WTC11 (cell line): ENCODE data around the gene PEX10.

ENCODE experiments used
- ATF1 ChIP-seq: sonication (generic); formaldehyde crosslinking; IDR thresholded peaks from 2 replicates; pipeline ENCODE4 v1.8.1; 2023; ENCODE audit warnings: mild to moderate bottlenecking, moderate library complexity, missing genetic modification reagents
- CDX4 ChIP-seq: fragments of 250-450 bp; sonication (Bioruptor Pico); IDR thresholded peaks from 2 replicates; pipeline ENCODE4 v1.9.0; 2021; ENCODE audit warnings: moderate library complexity, mild to moderate bottlenecking, inconsistent platforms, borderline replicate concordance
- CREB1 ChIP-seq: sonication (generic); formaldehyde crosslinking; IDR thresholded peaks from 2 replicates; pipeline ENCODE4 v1.8.0; 2023; ENCODE audit warnings: mild to moderate bottlenecking, missing genetic modification reagents
- CTCF ChIP-seq: fragments of 200-600 bp; IDR thresholded peaks from 2 replicates; pipeline ENCODE4 v1.8.0; 2022; ENCODE audit warnings: antibody characterized with exemption
- E2F1 ChIP-seq: sonication (generic); formaldehyde crosslinking; IDR thresholded peaks from 2 replicates; pipeline ENCODE4 v1.8.0; 2022; ENCODE audit warnings: mild to moderate bottlenecking, missing genetic modification reagents
- GABPB1 ChIP-seq: sonication (generic); formaldehyde crosslinking; IDR thresholded peaks from 2 replicates; pipeline ENCODE4 v1.8.1; 2023; ENCODE audit warnings: mild to moderate bottlenecking, missing genetic modification reagents
- IRF1 ChIP-seq: sonication (generic); formaldehyde crosslinking; IDR thresholded peaks from 2 replicates; pipeline ENCODE4 v1.8.0; 2023; ENCODE audit warnings: missing genetic modification reagents
- NFE2L1 ChIP-seq: sonication (generic); formaldehyde crosslinking; IDR thresholded peaks from 2 replicates; pipeline ENCODE4 v1.8.1; 2023; ENCODE audit warnings: missing genetic modification reagents
- NR3C1 ChIP-seq: sonication (generic); formaldehyde crosslinking; conservative IDR thresholded peaks from 2 replicates; pipeline ENCODE4 v1.8.1; 2023; ENCODE audit warnings: low read depth, mild to moderate bottlenecking, missing genetic modification reagents
- RELA ChIP-seq: sonication (generic); formaldehyde crosslinking; IDR thresholded peaks from 2 replicates; pipeline ENCODE4 v1.8.1; 2022; ENCODE audit warnings: missing genetic modification reagents, mild to moderate bottlenecking, borderline replicate concordance
- TCF7 ChIP-seq: sonication (generic); formaldehyde crosslinking; IDR thresholded peaks from 2 replicates; pipeline ENCODE4 v1.8.0; 2022; ENCODE audit warnings: mild to moderate bottlenecking, low read depth, missing genetic modification reagents, moderate library complexity

GRCh38 chr1:2459757-2460156, 47.4 kb upstream of the PEX10 start:
- TF ChIP-seq CREB1 (CRISPR knock-in tag) (no peak), CTCF (no peak), ATF1 (CRISPR knock-in tag) (no peak), TCF7 (no peak), GABPB1 (CRISPR knock-in tag) (no peak), IRF1 (CRISPR knock-in tag) (no peak), E2F1 (CRISPR knock-in tag) (no peak), CDX4 (CRISPR knock-in tag) (no peak), NR3C1 (CRISPR knock-in tag) (no peak), NFE2L1 (CRISPR knock-in tag) (no peak), RELA (CRISPR knock-in tag) (no peak)
